Aorta (tissue), 5 donors: ENCODE data around the gene POMT1. TPM values are rescaled to one million over a fixed set of nuclear protein-coding genes. Genes with fewer than 3 reads are reported as not detected.
A peak's percentile ranks its signal among the peaks of the same experiment; 100 is the strongest.

Experiments
- ATAC-seq: fragments of 200-7000 bp; cut with Tn5 transposase; one replicate; pipeline ENCODE4 v1.9.1; 2022; ENCODE audit warnings: moderate library complexity; ENCODE audit not compliant: low FRiP score
- DNase-seq, 2 donors: peaks; one replicate each; pipeline ENCODE4 v3.0.0-alpha.2; 2020
- H3K27ac ChIP-seq, 2 donors: one replicate each; pipeline ENCODE4 v1.5.1; 2013; ENCODE audit warnings: low read length in 2 of 2, mild to moderate bottlenecking in 2 of 2, moderate library complexity in 2 of 2, control low read depth in 1 of 2, inconsistent platforms in 1 of 2, low read depth in 1 of 2
- H3K27me3 ChIP-seq, 2 donors: one replicate each; pipeline ENCODE4 v1.6.1; 2013; ENCODE audit warnings: control low read depth in 1 of 2, low read length in 1 of 2, mild to moderate bottlenecking in 1 of 2, moderate library complexity in 1 of 2; ENCODE audit not compliant: insufficient read depth in 2 of 2, control insufficient read depth in 1 of 2
- H3K36me3 ChIP-seq, 2 donors: one replicate each; pipeline ENCODE4 v1.6.1; 2013; ENCODE audit warnings: control low read depth in 1 of 2, low read length in 1 of 2, mild to moderate bottlenecking in 1 of 2; ENCODE audit not compliant: insufficient read depth in 2 of 2, control insufficient read depth in 1 of 2
- H3K4me1 ChIP-seq, 2 donors: one replicate each; pipeline ENCODE4 v1.6.1; 2013; ENCODE audit warnings: low read length in 2 of 2, control low read depth in 1 of 2, mild to moderate bottlenecking in 1 of 2, moderate library complexity in 1 of 2; ENCODE audit not compliant: insufficient read depth in 2 of 2, control insufficient read depth in 1 of 2
- H3K4me3 ChIP-seq, 2 donors: one replicate each; pipeline ENCODE4 v1.5.1; 2013; ENCODE audit warnings: low read length in 2 of 2, control low read depth in 1 of 2, mild to moderate bottlenecking in 1 of 2
- H3K9me3 ChIP-seq: one replicate; pipeline ENCODE4 v1.6.1; 2013; ENCODE audit warnings: mild to moderate bottlenecking, low read length; ENCODE audit not compliant: control insufficient read depth
- WGBS, 2 donors: extraction: QIAGEN DNeasy Blood & Tissue Kit; methylation state at CpG; one replicate each; pipeline ENCODE4 v1.1.7; 2013; 5-methylcytosine and 5-hydroxymethylcytosine counted together
- intact Hi-C, 2 donors: fragments of 100-400 bp; cut with DNase I; formaldehyde crosslinking; loops; one replicate each; pipeline versions ENCODE4 v1.14.2 to v1.15.0; 2022
- polyA plus RNA-seq, 2 donors: library from polyadenylated mRNA; stranded (reverse); fragments of 200-250 nt; gene quantifications; one replicate each; pipeline ENCODE4 v1.2.3, GENCODE V29; 2013
- total RNA-seq, 2 donors: library from RNA; stranded (reverse); fragmentation: NEBNext Ultra II Directional; extraction: Animal tissue kit (Norgen Biotek cat#: 25700); gene quantifications; one replicate each; pipeline ENCODE4 v1.2.1, GENCODE V29; 2021
- donor health status: healthy with polysubstance abuse.
- donor health status: Bipolar disorder and iron deficiency.
- donor health status: DM: no; HTN: no; CAD: no.
- donor health status: DM: no; HTN: no; CAD: no.
- donor health status: DM: yes; HTN: yes; CAD: no.

The POMT1 gene
- total and polyA plus RNA-seq, 4 donors = 10.0 to 97.0 (median 27.5) TPM

GRCh38 chr9:131485728-131486422 is 16.8 kb upstream of the POMT1 start:
- Histone ChIP-seq H3K9me3 (no peaks in the 10 kb centered on the region), H3K4me1 (no peaks in the 10 kb centered on the region), H3K4me3 (no peak overlapping the region), H3K27ac (no peak overlapping the region), H3K36me3 (peaks cover 0 to 16% of the 10 kb centered on the region in 2 donors), H3K27me3 (no peaks in the 10 kb centered on the region)
- ATAC-seq (no peak), DNase-seq (peak in 1 of 2 donors; percentile 55)
- intact Hi-C loops = loop anchor here in 1 of 2 donors (5.0 kb wide), 1 partner anchor 44 kb away; no protein-coding TSS in a partner anchor
- WGBS, 2 donors = 81 to 88% methylated on average over 18 to 19 of the region's 19 CpGs

DNA sequence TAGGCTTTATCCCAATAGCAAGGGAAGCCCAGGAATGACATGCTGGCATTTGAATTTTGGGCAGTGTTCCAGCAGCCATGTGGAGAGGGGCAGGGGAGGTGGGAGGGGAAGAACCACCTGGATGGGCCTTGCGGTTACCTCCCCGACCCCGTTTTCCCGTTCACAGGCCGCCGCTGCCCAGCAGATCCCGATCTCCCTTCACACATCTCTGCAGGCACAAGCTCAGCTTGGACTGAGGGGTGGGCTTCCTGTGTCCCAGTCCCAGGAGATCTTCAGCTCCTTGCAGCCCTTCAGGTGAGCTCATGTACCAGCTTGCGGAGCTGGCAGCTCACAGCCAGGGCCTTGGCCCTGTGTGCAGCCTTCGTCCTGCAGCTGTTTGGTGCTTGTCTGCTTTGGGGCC is 15.7 kb upstream of the POMT1 start:
- intact Hi-C loops = loop anchor here in 1 of 2 donors (5.0 kb wide), 1 partner anchor 45 kb away; no protein-coding TSS in a partner anchor
- no peaks in the 10 kb centered on the region for H3K4me1 ChIP-seq
- H3K4me3 ChIP-seq = no peak overlapping the region
- no peaks in the 10 kb centered on the region for H3K9me3 ChIP-seq
- DNase-seq (peak in 1 of 2 donors; percentile 49), ATAC-seq (no peak)
- peaks cover 0 to 17% of the 10 kb centered on the region in 2 donors for H3K36me3 ChIP-seq
- WGBS, 2 donors = 84 to 86% methylated on average over 9 of the region's 9 CpGs
- no peaks in the 10 kb centered on the region for H3K27me3 ChIP-seq
- H3K27ac ChIP-seq = no peak overlapping the region

GRCh38 chr9:131487621-131488031 is 15.1 kb upstream of the POMT1 start:
- no peaks in the 10 kb centered on the region for H3K27me3 ChIP-seq
- H3K27ac ChIP-seq = no peak overlapping the region
- no peaks in the 10 kb centered on the region for H3K9me3 ChIP-seq
- 82 to 83% methylated on average over 14 of the region's 14 CpGs for WGBS, 2 donors
- H3K4me3 ChIP-seq = no peak overlapping the region
- intact Hi-C loops = loop anchor here in 1 of 2 donors (5.0 kb wide), 1 partner anchor 45 kb away; no protein-coding TSS in a partner anchor
- DNase-seq (peak in 1 of 2 donors; percentile 50), ATAC-seq (no peak)
- H3K4me1 ChIP-seq = no peaks in the 10 kb centered on the region
- H3K36me3 ChIP-seq = peaks cover 0 to 17% of the 10 kb centered on the region in 2 donors

GRCh38 chr9:131490514-131490913 is 12.2 kb upstream of the POMT1 start:
- Histone ChIP-seq H3K27ac (no peak overlapping the region), H3K9me3 (no peaks in the 10 kb centered on the region), H3K27me3 (no peaks in the 10 kb centered on the region), H3K4me3 (no peak overlapping the region), H3K4me1 (no peaks in the 10 kb centered on the region), H3K36me3 (peaks cover 0 to 14% of the 10 kb centered on the region in 2 donors)
- DNase-seq (no peak), ATAC-seq (no peak)
- intact Hi-C loops = no loop called here
- 57 to 58% methylated on average over 8 of the region's 8 CpGs for WGBS, 2 donors

DNA sequence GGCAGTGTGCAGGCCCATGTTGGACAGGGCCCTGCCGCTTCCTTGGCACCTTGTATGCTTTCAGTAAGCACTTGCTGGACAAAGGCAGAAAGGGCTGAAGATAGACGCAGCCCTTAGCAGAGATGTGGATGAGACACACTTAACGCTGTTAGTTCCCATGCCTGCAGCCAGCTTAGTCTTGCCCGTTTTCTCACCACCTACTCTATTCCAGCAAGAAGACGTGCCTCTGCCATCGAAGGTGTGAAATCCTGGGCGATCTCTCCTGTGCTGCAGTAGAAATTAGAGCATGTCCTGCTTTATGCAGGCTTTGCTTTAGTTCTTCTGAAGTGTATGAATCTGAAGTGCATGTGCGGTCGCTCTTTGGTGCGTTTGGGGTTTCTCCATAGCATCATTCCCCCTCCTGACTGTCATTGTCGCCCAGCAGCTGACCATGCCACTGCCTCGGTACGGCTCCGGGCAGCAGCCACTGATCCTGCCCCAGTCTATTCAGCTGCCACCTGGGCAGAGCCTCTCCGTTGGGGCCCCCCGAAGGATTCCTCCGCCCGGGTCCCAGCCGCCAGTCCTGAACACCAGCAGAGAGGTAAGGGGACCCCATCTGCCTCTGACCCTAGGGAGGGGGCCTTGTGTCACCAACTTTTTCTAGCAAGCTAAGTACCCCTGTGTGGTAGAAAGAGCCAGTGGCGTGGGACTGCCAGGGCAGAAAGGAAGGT is 11.6 kb upstream of the POMT1 start:
- WGBS, 2 donors = 91 to 93% methylated on average over 20 of the region's 20 CpGs
- DNase-seq = no peak
- ATAC-seq = no peak
- intact Hi-C loops = no loop called here
- Histone ChIP-seq H3K27me3 (no peaks in the 10 kb centered on the region), H3K9me3 (no peaks in the 10 kb centered on the region), H3K4me3 (no peak overlapping the region), H3K4me1 (no peaks in the 10 kb centered on the region), H3K36me3 (peaks cover 0 to 13% of the 10 kb centered on the region in 2 donors), H3K27ac (no peak overlapping the region)

DNA sequence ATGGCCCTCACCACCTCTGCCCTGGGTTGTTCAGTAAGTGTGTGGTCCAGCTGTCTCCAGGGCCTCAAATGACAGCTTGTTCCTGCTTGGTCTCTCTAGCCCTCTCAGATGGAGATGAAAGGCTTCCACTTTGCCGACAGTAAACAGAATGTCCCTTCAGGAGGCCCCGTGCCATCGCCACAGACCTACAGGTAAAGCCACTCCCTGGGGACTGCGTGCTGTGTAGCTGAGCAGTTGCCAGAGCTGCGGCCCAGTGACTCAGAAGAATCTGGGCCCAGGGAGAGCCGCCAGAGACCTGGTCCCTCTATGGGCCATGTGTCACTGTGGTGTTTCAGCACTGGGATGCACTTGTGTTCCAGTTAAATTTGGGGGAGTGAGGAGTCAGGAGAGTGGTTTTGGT is 10.6 kb upstream of the POMT1 start:
- H3K4me1 ChIP-seq = no peaks in the 10 kb centered on the region
- H3K27ac ChIP-seq = no peak overlapping the region
- no peaks in the 10 kb centered on the region for H3K9me3 ChIP-seq
- ATAC-seq (no peak), DNase-seq (no peak)
- H3K4me3 ChIP-seq = no peak overlapping the region
- WGBS, 2 donors = 82 to 83% methylated on average over 6 of the region's 6 CpGs
- H3K36me3 ChIP-seq = peaks cover 0 to 17% of the 10 kb centered on the region in 2 donors
- intact Hi-C loops = no loop called here
- H3K27me3 ChIP-seq = no peaks in the 10 kb centered on the region

GRCh38 chr9:131494296-131494870 is 8.3 kb upstream of the POMT1 start:
- WGBS, 2 donors = 90 to 91% methylated on average over 22 of the region's 22 CpGs
- intact Hi-C loops = no loop called here
- peaks cover 0 to 13% of the 10 kb centered on the region in 2 donors for H3K36me3 ChIP-seq
- H3K27ac ChIP-seq = no peak overlapping the region
- H3K4me3 ChIP-seq = no peak overlapping the region
- no peak for DNase-seq
- H3K27me3 ChIP-seq = no peaks in the 10 kb centered on the region
- no peaks in the 10 kb centered on the region for H3K9me3 ChIP-seq
- ATAC-seq = no peak
- no peaks in the 10 kb centered on the region for H3K4me1 ChIP-seq

- no peak for ATAC-seq
These were observed 6.9 kb upstream of the POMT1 start for GRCh38 chr9:131495785-131496184.

More at GRCh38 chr9:131495785-131496184, 6.9 kb upstream of the POMT1 start:
- DNase-seq = no peak
- no peak overlapping the region for H3K27ac ChIP-seq
- peaks cover 0 to 10% of the 10 kb centered on the region in 2 donors for H3K36me3 ChIP-seq
- no peaks in the 10 kb centered on the region for H3K27me3 ChIP-seq
- WGBS, 2 donors = 78 to 82% methylated on average over 22 of the region's 22 CpGs
- no peak overlapping the region for H3K4me3 ChIP-seq
- intact Hi-C loops = no loop called here
- H3K9me3 ChIP-seq = no peaks in the 10 kb centered on the region
- H3K4me1 ChIP-seq = no peaks in the 10 kb centered on the region
